Activated CD8-positive, alpha-beta memory T cell treated with anti-CD3 and anti-CD28 coated beads, Interleukin-2, amount 50 U/mL, for 48 hours (primary cell): ENCODE results near the gene CHCHD3.
"Not testable (repeated sequence)": the region's sequence is repeated elsewhere in the genome, so short reads cannot be mapped to it uniquely, and the experiment has no call there.

Experiments
- DNase-seq: peaks from one replicate; pipeline ENCODE4 v3.0.0-alpha.2; 2020

CHCHD3 gene

DNA sequence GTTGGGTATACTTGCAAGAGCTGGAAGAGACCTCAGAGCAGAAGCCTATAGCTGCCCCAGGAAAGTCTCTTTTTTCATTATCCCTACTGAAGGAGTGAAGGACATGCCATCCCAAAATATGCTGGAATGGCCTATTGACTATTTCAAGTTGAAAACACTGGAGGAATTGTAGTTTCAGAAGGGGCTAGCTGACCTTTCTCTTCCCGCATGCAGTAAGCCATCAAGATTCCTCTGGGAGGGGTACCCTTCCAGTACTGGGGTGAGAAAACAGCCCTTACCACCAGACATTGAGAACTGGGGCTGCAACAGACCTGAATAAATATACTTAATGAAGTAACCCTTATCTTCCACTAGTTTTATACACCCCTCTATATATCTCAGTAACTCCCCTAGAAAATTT lies 41.7 kb downstream of the CHCHD3 start:
- DNase-seq: no peak

DNA sequence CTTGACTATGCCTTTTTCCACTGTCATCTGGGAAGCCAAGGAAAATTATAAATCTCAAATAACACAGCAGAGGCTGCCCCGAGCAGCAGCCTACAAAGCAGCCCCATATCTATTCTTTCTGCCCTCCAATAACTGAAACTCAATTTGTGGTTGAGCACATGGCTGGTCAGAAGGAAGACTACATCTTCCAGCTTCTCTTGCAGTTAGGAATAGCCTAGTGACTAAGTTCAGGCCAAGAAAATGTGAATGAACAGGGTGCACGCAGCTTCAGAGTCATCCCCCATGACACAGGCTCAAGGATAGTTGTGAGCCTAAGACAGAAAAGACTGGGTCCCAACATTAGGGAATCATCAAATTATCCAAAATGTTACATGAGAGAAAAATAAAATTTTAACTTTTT lies 42.3 kb downstream of the CHCHD3 start:
- no peak for DNase-seq

DNA sequence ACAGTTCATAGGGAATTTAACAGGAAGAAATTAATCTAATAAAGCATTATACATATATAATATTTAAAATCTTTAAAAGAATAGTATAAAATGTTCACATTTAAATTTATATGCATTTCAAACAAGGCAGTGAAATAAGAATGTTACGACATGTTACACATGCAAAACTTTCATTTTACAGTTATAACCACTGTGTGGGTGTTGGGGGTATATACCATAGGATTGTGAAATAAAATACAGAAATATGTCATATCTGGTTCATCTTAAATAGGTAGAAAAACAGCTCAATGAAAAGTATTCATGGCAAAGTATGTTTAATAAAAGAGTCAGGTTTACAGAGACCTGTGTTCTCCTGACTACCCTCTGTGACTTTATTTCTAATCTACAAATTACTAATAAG lies 45.6 kb downstream of the CHCHD3 start:
- no peak for DNase-seq

DNA sequence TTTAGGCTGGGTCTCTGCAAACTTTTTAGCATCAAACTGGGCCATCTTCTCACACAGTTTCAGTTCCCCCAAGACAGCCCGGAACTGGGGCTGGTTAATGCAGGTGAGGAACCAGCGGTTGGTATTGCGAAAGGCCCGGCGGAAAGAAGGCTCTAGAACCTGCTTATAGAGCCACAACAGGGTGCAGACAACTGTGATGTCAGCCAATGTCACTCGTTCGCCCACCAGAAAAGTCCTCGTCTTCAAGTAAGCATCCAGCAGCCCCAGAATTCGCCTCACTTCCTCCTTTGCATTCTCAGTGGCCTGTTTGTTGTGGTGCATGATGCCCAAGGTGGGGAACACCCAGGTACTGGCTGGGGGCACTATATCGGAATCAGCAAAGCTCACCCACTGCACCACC lies 46.6 kb downstream of the CHCHD3 start:
- DNase-seq: not testable (repeated sequence)

DNA sequence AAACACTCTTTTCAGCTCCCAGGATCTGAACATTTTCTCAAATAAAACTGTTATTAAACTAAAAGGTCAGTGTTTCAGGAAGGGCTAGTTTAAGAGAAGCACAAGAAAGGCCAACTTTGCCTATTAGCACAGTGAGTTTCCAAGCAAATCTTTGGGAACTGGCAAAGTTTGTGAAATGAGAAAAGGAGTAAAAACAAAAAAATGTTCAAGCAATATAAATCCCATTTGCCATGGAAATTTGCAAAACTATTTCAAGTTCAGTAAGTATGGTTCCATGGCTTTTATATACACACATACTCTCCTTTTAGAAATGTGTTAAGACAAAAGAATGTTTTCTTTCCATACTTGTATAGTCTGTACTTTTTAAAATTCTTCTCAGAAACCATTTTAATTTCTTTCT lies 51.5 kb downstream of the CHCHD3 start:
- no peak for DNase-seq

DNA sequence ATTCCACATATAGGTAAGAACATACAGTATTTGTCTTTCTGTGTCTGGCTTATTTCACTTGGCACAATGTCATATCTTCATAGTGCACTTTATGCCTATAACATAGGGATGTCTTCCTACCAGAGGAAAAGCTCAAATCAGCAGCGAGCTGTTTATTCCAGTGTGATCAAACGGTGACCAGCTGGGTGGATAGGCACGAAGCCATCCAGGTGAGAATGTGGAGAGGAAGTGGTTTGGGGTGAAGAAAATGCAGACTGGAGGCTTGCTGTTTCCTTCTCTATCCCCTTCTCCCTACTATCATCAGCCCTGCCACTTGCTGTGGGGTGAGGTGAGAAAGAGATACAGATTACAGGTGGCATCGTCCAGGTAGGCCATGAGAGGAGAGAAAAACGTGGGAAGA lies 52.4 kb downstream of the CHCHD3 start:
- DNase-seq: no peak

DNA sequence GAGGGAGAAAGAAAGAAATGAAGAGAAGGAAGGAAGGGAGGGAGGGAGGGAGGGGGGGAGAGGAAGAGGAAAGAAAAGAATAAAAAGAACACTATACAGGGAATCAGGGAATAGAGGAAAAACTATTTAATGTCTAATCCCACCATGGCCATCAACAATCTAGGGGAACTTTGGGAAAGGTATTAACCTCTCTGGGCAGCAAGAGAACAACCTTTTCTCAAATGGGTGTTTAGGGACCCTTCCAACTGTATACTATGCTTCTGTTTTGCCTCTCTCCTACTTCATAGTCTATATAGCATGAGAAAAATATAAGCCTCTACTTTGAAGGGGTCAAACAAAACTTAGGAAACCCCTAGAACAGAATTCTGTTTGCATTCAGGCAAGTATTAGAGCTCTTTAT lies 54.5 kb downstream of the CHCHD3 start:
- DNase-seq: no peak

DNA sequence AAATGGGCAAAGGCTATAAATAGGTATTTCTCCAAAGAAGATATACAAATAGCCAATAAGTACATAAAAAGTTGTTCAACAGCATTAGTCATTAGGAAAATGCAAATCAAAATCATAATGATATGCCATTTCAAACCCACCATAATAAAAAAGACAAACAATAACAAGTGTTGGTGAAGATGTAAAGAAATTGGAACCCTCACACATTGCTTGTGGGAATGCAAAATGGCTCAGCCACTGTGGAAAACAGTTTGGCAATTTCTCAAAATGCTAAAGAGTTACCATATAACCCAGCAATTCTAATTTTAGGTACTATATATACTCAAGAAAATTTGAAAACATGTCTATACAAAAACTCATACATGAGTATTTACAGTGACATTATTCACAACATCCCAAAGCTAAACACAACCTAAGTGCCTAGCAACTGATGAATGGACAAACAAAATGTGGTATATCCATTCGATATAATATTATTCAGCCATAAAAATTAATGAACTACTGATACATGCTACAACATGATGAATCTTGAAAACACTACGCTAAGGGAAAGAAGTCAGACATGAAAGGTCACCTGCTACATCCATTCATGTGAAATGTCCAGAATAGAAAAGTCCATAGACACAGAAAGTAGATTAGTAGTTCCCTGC lies 55.6 kb downstream of the CHCHD3 start:
- DNase-seq: no peak

DNA sequence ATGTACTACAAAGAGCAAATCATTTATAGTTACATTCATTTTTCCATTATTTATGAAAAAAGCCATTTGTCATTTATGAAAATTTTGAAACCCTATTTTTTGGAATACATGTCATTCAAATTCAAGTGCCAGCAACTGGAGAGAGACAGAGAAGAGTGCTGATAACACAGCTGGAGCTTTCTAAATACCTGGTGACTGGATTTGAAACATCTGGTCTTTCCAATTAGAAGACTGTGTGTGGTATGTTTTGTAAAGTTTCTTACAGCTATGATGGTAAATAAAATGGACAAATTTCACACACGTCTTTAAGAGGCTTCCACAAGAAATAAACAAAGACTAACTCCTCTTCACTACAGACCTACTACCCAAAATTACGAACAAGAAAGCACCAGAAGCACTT lies 56.8 kb downstream of the CHCHD3 start:
- no peak for DNase-seq

DNA sequence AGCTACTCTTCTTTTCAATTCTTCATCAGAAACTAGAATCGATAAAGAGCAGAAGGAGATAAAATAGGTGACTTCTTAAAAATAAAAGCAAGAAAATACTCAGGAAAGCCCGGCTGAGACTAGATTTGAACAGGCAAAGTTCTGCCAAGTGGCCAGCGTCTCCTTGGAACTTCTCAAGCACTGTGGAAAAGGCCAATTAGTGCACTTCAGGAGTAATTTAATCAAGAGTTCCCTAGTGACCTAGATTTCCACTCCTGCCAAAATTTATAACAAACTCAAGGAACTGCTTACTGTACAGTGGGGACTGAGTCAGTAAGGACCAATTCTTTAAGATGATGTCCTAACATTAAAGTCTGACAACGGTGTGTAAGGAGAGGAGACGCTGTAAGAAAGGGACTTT lies 57.3 kb downstream of the CHCHD3 start:
- DNase-seq: no peak

DNA sequence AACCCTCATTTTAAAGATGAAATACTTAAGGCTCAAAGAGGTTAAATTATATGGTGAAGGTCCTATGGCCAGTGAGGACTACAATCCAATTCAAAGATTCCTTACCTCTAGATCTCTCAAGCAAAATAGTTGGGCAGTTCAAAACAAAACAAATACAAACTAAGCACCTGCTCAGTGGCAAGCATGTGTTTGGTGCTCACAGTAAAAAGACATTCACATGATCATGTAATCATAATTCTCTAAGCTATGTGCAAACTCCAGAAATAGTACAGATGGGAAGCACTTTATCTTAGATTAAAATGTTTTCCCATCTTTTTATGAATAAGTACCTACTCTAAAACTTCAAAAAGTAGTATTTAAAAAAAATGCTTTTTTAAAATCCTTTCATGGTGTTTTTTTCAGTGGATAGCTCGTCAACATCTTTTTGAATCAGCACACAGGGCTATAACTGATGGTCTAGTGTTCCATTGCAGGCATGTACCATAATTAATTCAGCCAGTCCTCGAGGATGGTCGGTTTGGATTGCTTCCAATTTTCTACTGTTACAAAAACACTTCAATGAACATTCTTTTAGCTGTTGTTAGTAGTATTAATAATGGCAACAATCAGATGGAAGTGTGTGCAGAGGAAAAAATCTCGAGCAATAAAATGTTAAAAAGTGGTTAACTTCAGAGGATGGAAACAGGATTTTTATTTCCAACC lies 58.4 kb downstream of the CHCHD3 start:
- no peak for DNase-seq

DNA sequence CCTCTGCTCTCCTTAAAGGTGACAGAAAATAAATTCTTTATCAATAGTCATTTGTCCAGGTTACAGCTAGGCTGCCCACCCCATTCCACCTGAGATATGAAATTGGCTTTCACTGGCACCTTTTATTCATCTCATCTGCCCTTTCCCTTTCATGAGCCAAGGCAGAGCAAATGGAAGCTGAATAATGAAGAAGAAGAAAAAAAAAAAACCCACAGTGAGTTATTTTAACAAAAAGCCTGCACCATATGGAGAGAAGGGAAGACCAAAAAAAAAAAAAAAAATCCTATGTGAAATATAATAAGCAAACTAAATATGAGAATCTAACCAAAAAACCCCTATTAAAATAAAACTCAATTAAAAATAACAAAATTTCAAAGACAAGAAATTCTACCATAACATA lies 59.2 kb downstream of the CHCHD3 start:
- DNase-seq: no peak

DNA sequence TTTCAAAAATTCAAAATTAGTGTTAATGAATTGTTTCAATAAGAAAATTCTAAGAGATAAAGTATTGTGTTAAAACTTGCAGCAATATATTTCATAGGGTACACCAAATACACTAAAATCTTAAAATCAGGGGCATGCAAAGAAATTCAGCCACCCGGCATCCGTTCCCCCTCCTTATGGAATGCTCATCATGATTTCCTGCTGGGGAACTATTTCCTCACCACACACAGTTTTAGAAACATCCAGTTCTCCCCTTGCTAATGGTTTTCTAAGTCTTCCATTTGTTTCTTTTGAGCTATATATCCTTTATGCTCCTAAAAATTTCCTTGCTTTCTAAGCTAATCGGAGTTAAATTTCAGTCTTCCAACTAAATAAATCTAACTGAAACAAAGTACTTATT lies 60.7 kb downstream of the CHCHD3 start:
- DNase-seq: no peak

DNA sequence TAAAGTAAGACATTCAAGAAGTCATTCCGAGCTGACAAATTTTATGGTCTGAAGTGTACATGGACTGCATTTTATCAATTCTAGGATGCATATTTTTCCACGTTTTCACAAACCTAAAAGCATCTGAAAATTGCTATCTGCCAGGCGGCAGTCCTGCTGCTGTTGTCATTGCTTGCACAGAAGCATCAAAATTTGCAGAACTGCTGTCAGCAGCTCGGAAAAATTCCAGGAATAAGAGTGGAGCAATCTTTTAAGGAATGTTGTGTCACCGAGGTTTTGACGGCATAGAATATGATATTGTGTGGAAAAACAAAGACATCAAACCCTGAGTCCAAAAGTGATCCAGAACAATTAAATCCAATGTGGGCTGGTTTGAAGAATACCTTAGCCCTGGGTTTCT lies 61.4 kb downstream of the CHCHD3 start:
- DNase-seq: no peak

DNA sequence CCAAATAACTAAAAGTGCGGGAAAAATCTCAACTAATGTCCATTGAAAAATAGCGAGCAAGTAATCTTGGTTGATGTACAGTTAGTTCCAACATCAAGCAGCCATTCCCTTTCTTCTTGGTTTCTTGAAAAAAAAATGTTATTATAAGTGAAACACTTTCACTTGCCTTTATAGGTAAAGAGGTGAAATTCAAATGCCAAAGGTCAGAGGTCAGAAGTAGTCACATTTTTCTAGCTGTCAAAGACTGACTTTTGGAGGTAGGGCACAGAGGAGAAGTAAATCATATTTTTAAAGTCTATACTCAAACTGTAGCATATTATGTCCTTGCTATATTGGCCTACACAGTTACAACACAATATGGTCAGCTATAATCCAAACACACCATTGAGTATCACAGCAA lies 62.3 kb downstream of the CHCHD3 start:
- DNase-seq: no peak

DNA sequence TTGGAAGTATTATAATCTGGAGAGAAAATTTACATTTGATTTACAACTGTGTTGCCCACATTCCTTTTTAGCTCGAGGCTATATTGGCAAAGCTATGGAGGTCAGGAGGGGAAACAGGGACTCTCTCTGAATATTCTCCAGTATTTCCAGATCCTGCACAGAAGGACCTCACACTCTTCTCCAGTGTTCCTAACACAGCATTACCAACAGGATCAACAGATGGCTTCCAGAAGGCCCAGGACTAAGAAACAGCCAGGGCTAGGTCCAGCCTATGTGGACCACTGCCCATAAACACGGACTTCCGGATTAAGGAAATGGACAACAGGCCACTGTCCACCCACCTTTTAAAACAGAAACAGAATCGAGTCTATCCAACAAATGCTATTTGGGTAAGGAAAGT lies 65.3 kb downstream of the CHCHD3 start:
- DNase-seq: no peak

DNA sequence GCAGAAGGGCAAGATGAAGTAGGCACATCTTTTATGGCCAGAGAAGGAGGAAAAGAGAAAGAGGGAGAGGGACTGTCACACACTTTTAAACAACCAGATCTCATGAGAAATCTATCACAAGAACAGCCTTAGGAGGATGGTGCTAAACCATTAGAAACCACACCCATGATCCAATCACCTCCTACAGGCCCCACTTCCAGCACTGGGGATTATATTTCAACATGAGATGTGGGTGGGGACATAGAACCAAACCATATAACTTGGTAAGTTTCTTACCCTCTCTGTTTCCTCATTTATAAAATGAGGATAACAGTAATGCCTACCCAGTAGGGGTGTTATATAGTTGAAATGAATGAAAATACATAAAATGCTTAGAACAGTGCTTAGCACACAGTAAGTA lies 66.0 kb downstream of the CHCHD3 start:
- DNase-seq: no peak

DNA sequence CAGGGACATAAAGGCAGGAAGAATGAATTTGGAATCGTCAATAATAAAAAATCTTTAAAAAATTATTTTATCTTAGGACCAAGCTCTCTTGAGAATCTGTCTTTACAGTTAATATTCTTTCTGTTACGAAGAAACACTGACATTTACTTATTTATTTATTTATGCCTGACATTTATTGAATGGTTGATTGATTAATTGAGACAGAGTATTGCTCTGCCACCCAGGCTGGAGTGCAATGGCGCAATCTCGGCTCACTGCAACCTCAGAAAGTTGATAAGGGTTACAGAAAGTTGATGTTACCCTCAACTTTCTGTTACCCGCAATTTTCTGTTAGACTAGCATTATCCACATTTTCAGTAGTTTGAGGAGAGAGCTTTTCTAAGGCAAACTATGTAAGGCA lies 70.1 kb downstream of the CHCHD3 start:
- DNase-seq: no peak

DNA sequence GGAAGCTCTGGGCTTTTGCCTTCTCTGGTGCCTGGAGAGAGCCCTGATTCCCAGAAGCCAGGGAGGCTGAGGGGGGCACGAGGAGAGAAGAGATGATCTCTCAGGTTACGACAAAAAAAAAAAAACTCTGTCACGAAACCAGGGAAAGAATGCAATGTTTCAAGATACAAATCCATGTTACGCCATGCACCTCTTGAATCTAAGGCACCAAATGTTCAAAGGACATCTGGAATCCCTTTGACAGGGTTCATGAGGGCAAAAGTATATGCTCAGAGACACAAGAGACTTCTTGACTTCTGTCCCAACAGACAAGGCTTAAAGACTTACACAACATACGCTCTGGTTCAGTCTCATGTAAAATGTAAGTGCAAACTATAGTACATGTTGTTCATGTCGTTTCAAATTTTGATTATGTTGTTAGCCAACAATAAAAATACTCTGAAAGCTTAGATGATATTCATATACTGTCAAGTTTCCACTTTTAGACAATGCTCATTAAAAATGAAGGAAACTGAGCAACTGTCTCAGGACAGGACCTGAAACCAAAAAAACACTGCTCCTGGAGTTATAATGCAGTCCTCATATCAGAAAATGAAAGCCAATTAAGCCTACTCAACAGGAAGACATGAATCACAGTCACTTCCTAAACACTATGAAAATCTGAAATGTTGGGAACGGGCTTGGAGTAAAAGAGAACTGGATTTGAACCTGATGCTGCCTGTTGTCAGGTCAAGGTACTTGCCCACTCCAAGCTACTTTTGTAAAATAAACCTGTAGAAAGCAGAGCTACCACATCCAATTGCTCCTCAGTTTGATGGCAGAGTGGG lies 72.3 kb downstream of the CHCHD3 start:
- DNase-seq: no peak

DNA sequence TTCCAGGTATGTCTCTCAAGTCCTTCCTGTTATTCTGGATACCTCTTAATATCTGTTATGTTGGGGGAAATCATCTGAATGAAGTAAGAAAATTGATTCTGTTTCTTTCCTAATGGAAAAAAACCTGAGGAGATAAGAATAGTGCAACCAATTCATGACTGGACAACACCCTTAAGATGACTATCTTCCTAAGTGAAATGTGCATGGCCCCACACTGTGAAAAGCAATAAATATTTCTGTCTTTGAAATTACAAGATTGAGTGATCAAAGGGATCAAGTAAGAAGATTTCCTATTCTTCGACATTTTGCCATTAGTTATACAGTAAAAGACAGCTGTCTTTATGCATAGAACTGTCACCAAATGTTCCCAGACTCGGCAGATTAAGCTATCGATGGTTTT lies 73.9 kb downstream of the CHCHD3 start:
- DNase-seq: no peak

DNA sequence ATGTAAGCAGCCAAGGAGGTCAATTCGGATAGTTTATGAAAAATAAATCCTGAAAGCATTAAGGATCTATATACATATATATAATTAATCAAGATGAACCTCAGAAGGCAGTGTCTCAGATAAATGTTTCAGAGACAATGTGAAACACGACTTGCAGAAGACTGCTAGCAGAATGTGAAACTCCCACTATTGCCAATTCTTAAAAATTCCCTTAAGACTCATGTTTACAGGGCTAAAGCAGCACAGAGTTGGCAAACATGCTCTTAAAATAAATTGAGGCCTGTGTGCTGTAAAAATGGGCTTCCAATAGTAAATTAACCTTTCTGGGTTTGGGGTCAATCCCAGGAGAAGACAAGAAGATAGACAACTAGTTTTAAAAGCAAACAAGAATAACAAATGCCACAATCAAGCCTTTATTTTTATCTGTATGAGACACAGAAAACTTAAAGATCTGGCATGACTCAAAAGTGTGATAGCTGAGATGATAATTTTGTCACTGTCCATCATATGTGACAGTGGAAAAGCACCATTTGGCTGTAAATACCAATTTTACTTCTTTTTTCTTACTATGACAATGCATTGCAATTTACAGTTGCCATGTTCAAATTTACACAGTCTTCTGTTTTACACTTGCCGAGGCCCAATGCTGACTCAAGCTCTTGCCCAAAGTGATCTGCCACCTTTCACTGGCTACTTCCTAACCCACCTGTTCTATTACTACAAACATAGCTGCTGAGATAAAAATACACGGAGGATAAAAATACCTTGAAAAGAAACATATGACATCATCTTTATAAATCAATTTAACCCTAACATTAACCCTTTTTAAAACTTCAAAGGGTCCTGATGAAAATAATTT lies 78.6 kb downstream of the CHCHD3 start:
- DNase-seq: no peak

DNA sequence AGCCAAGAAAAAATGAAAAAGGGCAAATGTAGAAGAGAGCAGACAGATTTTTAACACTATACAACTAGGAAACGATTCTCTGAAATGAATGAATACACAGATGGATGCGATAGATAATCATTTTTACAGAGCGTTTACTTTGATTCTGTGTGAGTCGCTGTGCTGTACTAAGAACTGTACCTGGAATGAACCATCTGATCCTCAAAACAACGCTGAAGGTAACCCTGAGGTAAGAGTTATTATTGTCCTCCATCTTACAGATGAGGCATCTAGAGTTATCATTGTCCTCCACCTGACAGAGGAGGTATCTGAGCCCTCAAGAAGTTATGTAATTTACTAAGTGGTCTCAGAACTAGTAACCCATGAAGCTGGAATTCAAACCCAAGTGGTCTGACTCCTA lies 80.2 kb downstream of the CHCHD3 start:
- no peak for DNase-seq

DNA sequence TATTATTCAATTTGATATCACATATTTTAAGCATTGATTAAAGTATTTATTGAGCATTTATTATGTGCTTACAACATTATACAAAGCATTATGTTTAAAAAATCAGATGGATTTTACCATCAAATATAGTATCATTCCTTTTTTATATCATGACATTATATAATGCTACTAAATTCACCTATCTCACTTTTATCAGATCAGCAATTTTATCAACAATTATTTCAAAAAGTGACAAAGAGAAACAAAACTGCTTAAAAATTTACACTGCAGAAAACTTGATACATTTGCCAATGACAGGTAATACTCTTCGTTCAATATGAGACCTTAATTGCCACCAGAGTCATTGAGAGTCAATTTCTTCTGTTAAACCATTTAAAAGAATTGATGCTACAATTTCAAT lies 82.0 kb downstream of the CHCHD3 start:
- no peak for DNase-seq
